Suprapubic skin (tissue), 4 donors: ENCODE measurements around the gene A2ML1.

Experiments used
- EP300 ChIP-seq: sonication (generic); formaldehyde crosslinking; IDR thresholded peaks from one replicate; pipeline ENCODE4 v1.6.1; 2017; ENCODE audit warnings: antibody characterized with exemption
- POLR2A ChIP-seq, 2 donors: fragments of 450-650 bp; IDR thresholded peaks; one replicate each; pipeline ENCODE4 v1.6.1; 2017; ENCODE audit warnings: antibody characterized with exemption in 2 of 2, mild to moderate bottlenecking in 2 of 2, moderate library complexity in 2 of 2
- POLR2AphosphoS5 ChIP-seq, 3 donors: sonication (generic); formaldehyde crosslinking; IDR thresholded peaks; one replicate each; pipeline ENCODE4 v1.6.1; 2017; ENCODE audit warnings: antibody characterized with exemption in 3 of 3
- TF ChIP-seq, protein P1 (sequence below), 2 donors: fragments of 200-600 bp in 1 of 2; fragments of 450-650 bp in 1 of 2; sonication (generic) in 1 of 2; IDR thresholded peaks; one replicate each; pipeline ENCODE4 v1.5.1; 2016 to 2019; ENCODE audit warnings: antibody characterized with exemption in 2 of 2, mild to moderate bottlenecking in 1 of 2, moderate library complexity in 1 of 2

DNA sequence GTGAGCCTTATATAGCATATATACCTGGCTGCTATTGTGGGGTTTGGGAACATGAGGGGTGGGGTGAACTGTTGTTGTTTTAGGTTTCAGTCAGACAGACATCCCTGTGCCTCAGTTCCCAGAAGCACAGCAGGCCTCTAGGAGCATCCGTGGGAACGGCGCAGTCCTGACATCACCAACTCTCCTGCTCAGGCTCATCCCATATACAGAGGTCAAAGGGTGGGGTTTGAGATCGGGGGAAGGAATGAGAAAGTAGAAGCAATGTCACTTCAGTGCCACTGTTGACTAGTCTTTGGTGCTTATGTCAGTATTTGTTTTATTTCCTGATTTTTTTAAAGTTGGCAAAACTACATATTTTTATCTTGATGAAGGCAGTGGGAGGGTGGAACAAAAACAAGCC is 43.1 kb upstream of the A2ML1 start:
- TF ChIP-seq, protein P1, sequence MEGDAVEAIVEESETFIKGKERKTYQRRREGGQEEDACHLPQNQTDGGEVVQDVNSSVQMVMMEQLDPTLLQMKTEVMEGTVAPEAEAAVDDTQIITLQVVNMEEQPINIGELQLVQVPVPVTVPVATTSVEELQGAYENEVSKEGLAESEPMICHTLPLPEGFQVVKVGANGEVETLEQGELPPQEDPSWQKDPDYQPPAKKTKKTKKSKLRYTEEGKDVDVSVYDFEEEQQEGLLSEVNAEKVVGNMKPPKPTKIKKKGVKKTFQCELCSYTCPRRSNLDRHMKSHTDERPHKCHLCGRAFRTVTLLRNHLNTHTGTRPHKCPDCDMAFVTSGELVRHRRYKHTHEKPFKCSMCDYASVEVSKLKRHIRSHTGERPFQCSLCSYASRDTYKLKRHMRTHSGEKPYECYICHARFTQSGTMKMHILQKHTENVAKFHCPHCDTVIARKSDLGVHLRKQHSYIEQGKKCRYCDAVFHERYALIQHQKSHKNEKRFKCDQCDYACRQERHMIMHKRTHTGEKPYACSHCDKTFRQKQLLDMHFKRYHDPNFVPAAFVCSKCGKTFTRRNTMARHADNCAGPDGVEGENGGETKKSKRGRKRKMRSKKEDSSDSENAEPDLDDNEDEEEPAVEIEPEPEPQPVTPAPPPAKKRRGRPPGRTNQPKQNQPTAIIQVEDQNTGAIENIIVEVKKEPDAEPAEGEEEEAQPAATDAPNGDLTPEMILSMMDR (IDR thresholded peaks at IDR 0.05): no peak
- TF ChIP-seq POLR2A (IDR thresholded peaks at IDR 0.05) (no peak), POLR2AphosphoS5 (IDR thresholded peaks at IDR 0.05) (no peak), EP300 (no peak)
